Measurements from ENCODE around the gene GRB10.

Gene GRB10

GRCh38 chr7:50803359-50804337 is 21.0 kb upstream of the GRB10 start:
- H3K27ac ChIP-seq (ENCODE audit: low read depth, low read length, severe bottlenecking) = no peak overlapping the region
- H3K9me3 ChIP-seq (ENCODE audit: control insufficient read depth, low read length) = no peaks in the 10 kb centered on the region
- WGBS, 2 experiments (ENCODE audit: insufficient coverage in 2 of 2) = 77 to 93% methylated on average over 3 to 4 of the region's 5 CpGs
- H3K4me1 ChIP-seq (ENCODE audit: control insufficient read depth, insufficient read depth, low read length, poor library complexity, severe bottlenecking) = no peaks in the 10 kb centered on the region
- H3K4me3 ChIP-seq (ENCODE audit: extremely low read depth, insufficient read depth, low read length, poor library complexity, severe bottlenecking) = no peak overlapping the region
- no peaks in the 10 kb centered on the region for H3K36me3 ChIP-seq (ENCODE audit: control insufficient read depth, insufficient read depth, low read length)

GRCh38 chr7:50801907-50802306 is 19.2 kb upstream of the GRB10 start:
- Histone ChIP-seq H3K27ac (ENCODE audit: low read depth, low read length, severe bottlenecking) (no peak overlapping the region), H3K4me1 (ENCODE audit: control insufficient read depth, insufficient read depth, low read length, poor library complexity, severe bottlenecking) (no peaks in the 10 kb centered on the region), H3K4me3 (ENCODE audit: extremely low read depth, insufficient read depth, low read length, poor library complexity, severe bottlenecking) (no peak overlapping the region), H3K36me3 (ENCODE audit: control insufficient read depth, insufficient read depth, low read length) (no peaks in the 10 kb centered on the region), H3K9me3 (ENCODE audit: control insufficient read depth, low read length) (no peaks in the 10 kb centered on the region)
- WGBS, 2 experiments (ENCODE audit: insufficient coverage in 2 of 2) = 100% methylated on average over 1 of the region's 1 CpG

GRCh38 chr7:50799873-50800272 is 17.2 kb upstream of the GRB10 start:
- Histone ChIP-seq H3K27ac (ENCODE audit: low read depth, low read length, severe bottlenecking) (no peak overlapping the region), H3K4me3 (ENCODE audit: extremely low read depth, insufficient read depth, low read length, poor library complexity, severe bottlenecking) (no peak overlapping the region), H3K36me3 (ENCODE audit: control insufficient read depth, insufficient read depth, low read length) (no peaks in the 10 kb centered on the region), H3K9me3 (ENCODE audit: control insufficient read depth, low read length) (no peaks in the 10 kb centered on the region), H3K4me1 (ENCODE audit: control insufficient read depth, insufficient read depth, low read length, poor library complexity, severe bottlenecking) (peaks cover under 1% of the 10 kb centered on the region)
- 92 to 98% methylated on average over 7 to 8 of the region's 8 CpGs for WGBS, 2 experiments (ENCODE audit: insufficient coverage in 2 of 2)

GRCh38 chr7:50798126-50798525 is 15.4 kb upstream of the GRB10 start:
- H3K36me3 ChIP-seq (ENCODE audit: control insufficient read depth, insufficient read depth, low read length) = no peaks in the 10 kb centered on the region
- peaks cover 5% of the 10 kb centered on the region for H3K4me1 ChIP-seq (ENCODE audit: control insufficient read depth, insufficient read depth, low read length, poor library complexity, severe bottlenecking)
- no peak overlapping the region for H3K4me3 ChIP-seq (ENCODE audit: extremely low read depth, insufficient read depth, low read length, poor library complexity, severe bottlenecking)
- no peak overlapping the region for H3K27ac ChIP-seq (ENCODE audit: low read depth, low read length, severe bottlenecking)
- no peaks in the 10 kb centered on the region for H3K9me3 ChIP-seq (ENCODE audit: control insufficient read depth, low read length)
- 100% methylated on average over 2 of the region's 2 CpGs; no CpG with 5 or more reads in 1 of the 2 experiments for WGBS, 2 experiments (ENCODE audit: insufficient coverage in 2 of 2)

- Histone ChIP-seq H3K4me1 (ENCODE audit: control insufficient read depth, insufficient read depth, low read length, poor library complexity, severe bottlenecking) (peaks cover 9% of the 10 kb centered on the region), H3K27ac (ENCODE audit: low read depth, low read length, severe bottlenecking) (no peak overlapping the region), H3K9me3 (ENCODE audit: control insufficient read depth, low read length) (no peaks in the 10 kb centered on the region), H3K36me3 (ENCODE audit: control insufficient read depth, insufficient read depth, low read length) (no peaks in the 10 kb centered on the region), H3K4me3 (ENCODE audit: extremely low read depth, insufficient read depth, low read length, poor library complexity, severe bottlenecking) (no peak overlapping the region)
- 100% methylated on average over 1 to 3 of the region's 5 CpGs for WGBS, 2 experiments (ENCODE audit: insufficient coverage in 2 of 2)
Observed at GRCh38 chr7:50795831-50796230, 13.1 kb upstream of the GRB10 start.

GRCh38 chr7:50795253-50795652 is 12.6 kb upstream of the GRB10 start:
- WGBS, 2 experiments (ENCODE audit: insufficient coverage in 2 of 2) = 40 to 67% methylated on average over 1 to 2 of the region's 2 CpGs
- Histone ChIP-seq H3K4me1 (ENCODE audit: control insufficient read depth, insufficient read depth, low read length, poor library complexity, severe bottlenecking) (peaks cover 14% of the 10 kb centered on the region), H3K27ac (ENCODE audit: low read depth, low read length, severe bottlenecking) (no peak overlapping the region), H3K4me3 (ENCODE audit: extremely low read depth, insufficient read depth, low read length, poor library complexity, severe bottlenecking) (no peak overlapping the region), H3K36me3 (ENCODE audit: control insufficient read depth, insufficient read depth, low read length) (no peaks in the 10 kb centered on the region), H3K9me3 (ENCODE audit: control insufficient read depth, low read length) (no peaks in the 10 kb centered on the region)

GRCh38 chr7:50793947-50794570 is 11.4 kb upstream of the GRB10 start:
- H3K9me3 ChIP-seq (ENCODE audit: control insufficient read depth, low read length) = no peaks in the 10 kb centered on the region
- peaks cover 16% of the 10 kb centered on the region for H3K4me1 ChIP-seq (ENCODE audit: control insufficient read depth, insufficient read depth, low read length, poor library complexity, severe bottlenecking)
- WGBS, 2 experiments (ENCODE audit: insufficient coverage in 2 of 2) = 69 to 74% methylated on average over 12 to 17 of the region's 18 CpGs
- H3K36me3 ChIP-seq (ENCODE audit: control insufficient read depth, insufficient read depth, low read length) = peaks cover 8% of the 10 kb centered on the region
- no peak overlapping the region for H3K27ac ChIP-seq (ENCODE audit: low read depth, low read length, severe bottlenecking)
- H3K4me3 ChIP-seq (ENCODE audit: extremely low read depth, insufficient read depth, low read length, poor library complexity, severe bottlenecking) = peak overlapping the region; percentile 35

GRCh38 chr7:50793120-50793946 is 10.6 kb upstream of the GRB10 start:
- H3K4me3 ChIP-seq (ENCODE audit: extremely low read depth, insufficient read depth, low read length, poor library complexity, severe bottlenecking) = peak overlapping the region; percentile 64
- H3K27ac ChIP-seq (ENCODE audit: low read depth, low read length, severe bottlenecking) = no peak overlapping the region
- WGBS, 2 experiments (ENCODE audit: insufficient coverage in 2 of 2) = 1 to 2% methylated on average over 53 to 77 of the region's 113 CpGs
- peaks cover 7% of the 10 kb centered on the region for H3K9me3 ChIP-seq (ENCODE audit: control insufficient read depth, low read length)
- peaks cover 15% of the 10 kb centered on the region for H3K36me3 ChIP-seq (ENCODE audit: control insufficient read depth, insufficient read depth, low read length)
- H3K4me1 ChIP-seq (ENCODE audit: control insufficient read depth, insufficient read depth, low read length, poor library complexity, severe bottlenecking) = peaks cover 16% of the 10 kb centered on the region

GRCh38 chr7:50792342-50793119 is 9.8 kb upstream of the GRB10 start:
- WGBS, 2 experiments (ENCODE audit: insufficient coverage in 2 of 2) = 0% methylated on average over 47 to 82 of the region's 91 CpGs

GRCh38 chr7:50791938-50792341 is 9.2 kb upstream of the GRB10 start:
- Histone ChIP-seq H3K9me3 (ENCODE audit: control insufficient read depth, low read length) (peaks cover 10% of the 10 kb centered on the region), H3K4me3 (ENCODE audit: extremely low read depth, insufficient read depth, low read length, poor library complexity, severe bottlenecking) (peak overlapping the region; percentile 64), H3K36me3 (ENCODE audit: control insufficient read depth, insufficient read depth, low read length) (peaks cover 22% of the 10 kb centered on the region), H3K4me1 (ENCODE audit: control insufficient read depth, insufficient read depth, low read length, poor library complexity, severe bottlenecking) (peaks cover 16% of the 10 kb centered on the region), H3K27ac (ENCODE audit: low read depth, low read length, severe bottlenecking) (peak overlapping the region; percentile 78)
- 4 to 5% methylated on average over 10 of the region's 10 CpGs for WGBS, 2 experiments (ENCODE audit: insufficient coverage in 2 of 2)

More at GRCh38 chr7:50792342-50793119, 9.8 kb upstream of the GRB10 start:
- Histone ChIP-seq H3K4me3 (ENCODE audit: extremely low read depth, insufficient read depth, low read length, poor library complexity, severe bottlenecking) (peak overlapping the region; percentile 64), H3K9me3 (ENCODE audit: control insufficient read depth, low read length) (peaks cover 10% of the 10 kb centered on the region), H3K36me3 (ENCODE audit: control insufficient read depth, insufficient read depth, low read length) (peaks cover 20% of the 10 kb centered on the region), H3K4me1 (ENCODE audit: control insufficient read depth, insufficient read depth, low read length, poor library complexity, severe bottlenecking) (peaks cover 16% of the 10 kb centered on the region), H3K27ac (ENCODE audit: low read depth, low read length, severe bottlenecking) (peak overlapping the region; percentile 78)

Data from mesodermal cell (in vitro differentiated cells).